CD4-positive, alpha-beta T cell treated with Interleukin-17A for 4 hours (primary cell): Measurements from ENCODE around the gene UQCRH.
"Not testable (repeated sequence)": the region's sequence is repeated elsewhere in the genome, so short reads cannot be mapped to it uniquely, and the experiment has no call there.

Source experiments
- DNase-seq: peaks from one replicate; pipeline ENCODE4 v3.0.0-alpha.2; 2020; ENCODE audit warnings: mixed read lengths

UQCRH gene

GRCh38 chr1:46300673-46301405 is 2.7 kb upstream of the UQCRH start:
- DNase-seq: no peak

- no peak for DNase-seq
Observed at GRCh38 chr1:46301406-46301807, 2.1 kb upstream of the UQCRH start.

- DNase-seq: peak; percentile 58
Observed at GRCh38 chr1:46301808-46302640, 1.5 kb upstream of the UQCRH start.

GRCh38 chr1:46302641-46303037 is 859 bp upstream of the UQCRH start:
- DNase-seq: peak; percentile 35

GRCh38 chr1:46303872-46304326 is 401 bp downstream of the UQCRH start:
- no peak for DNase-seq

GRCh38 chr1:46306159-46306530 is 2.6 kb downstream of the UQCRH start:
- DNase-seq: no peak

- DNase-seq: no peak
Observed at GRCh38 chr1:46309401-46310159, 6.1 kb downstream of the UQCRH start.

GRCh38 chr1:46310321-46310720 is 6.8 kb downstream of the UQCRH start:
- no peak for DNase-seq

GRCh38 chr1:46315669-46316403 is 12.3 kb downstream of the UQCRH start:
- DNase-seq: no peak

- DNase-seq: no peak
Observed at GRCh38 chr1:46317323-46317722, 13.8 kb downstream of the UQCRH start.

- DNase-seq: not testable (repeated sequence)
Observed at GRCh38 chr1:46319301-46319700, 15.8 kb downstream of the UQCRH start.

GRCh38 chr1:46319960-46320914 is 16.7 kb downstream of the UQCRH start:
- not testable (repeated sequence) for DNase-seq

- not testable (repeated sequence) for DNase-seq
Observed at GRCh38 chr1:46322191-46322590, 18.7 kb downstream of the UQCRH start.

- DNase-seq: not testable (repeated sequence)
Observed at GRCh38 chr1:46325285-46326076, 22.0 kb downstream of the UQCRH start.

GRCh38 chr1:46328182-46328581 is 24.7 kb downstream of the UQCRH start:
- DNase-seq: not testable (repeated sequence)

GRCh38 chr1:46329807-46330206 is 26.3 kb downstream of the UQCRH start:
- not testable (repeated sequence) for DNase-seq

- DNase-seq: not testable (repeated sequence)
Observed at GRCh38 chr1:46330381-46330780, 26.9 kb downstream of the UQCRH start.

GRCh38 chr1:46331786-46332540 is 28.5 kb downstream of the UQCRH start:
- DNase-seq: not testable (repeated sequence)

GRCh38 chr1:46333300-46334029 is 30.0 kb downstream of the UQCRH start:
- no peak for DNase-seq
